SK-N-SH treated with all-trans-retinoic acid at 6 μM for 48 hours (cell line): ENCODE measurements around the gene GRIK4.

Source experiments
- ATAC-seq: fragments of 200-7000 bp; cut with Tn5 transposase; 3 replicates; pipeline ENCODE4 v1.9.1; 2020; ENCODE audit warnings: mild to moderate bottlenecking, moderate library complexity
- ARNTL ChIP-seq: fragments of 450-650 bp; formaldehyde crosslinking; IDR thresholded peaks from 2 replicates; pipeline ENCODE4 v1.5.0; 2020; ENCODE audit warnings: low read depth, mild to moderate bottlenecking, moderate library complexity, borderline replicate concordance
- BACH2 ChIP-seq: fragments of 250-450 bp; sonication (Bioruptor Pico); IDR thresholded peaks from 2 replicates; pipeline ENCODE4 v1.9.0; 2021; ENCODE audit warnings: mild to moderate bottlenecking, borderline replicate concordance
- CSDC2 ChIP-seq: fragments of 250-450 bp; sonication (Bioruptor Pico); IDR thresholded peaks from 2 replicates; pipeline ENCODE4 v1.5.0; 2020; ENCODE audit warnings: mild to moderate bottlenecking, moderate library complexity
- CSRNP3 ChIP-seq: fragments of 250-450 bp; sonication (Bioruptor Pico); IDR thresholded peaks from 2 replicates; pipeline ENCODE4 v1.5.1; 2021; ENCODE audit warnings: mild to moderate bottlenecking, moderate library complexity
- ESRRG ChIP-seq: fragments of 250-450 bp; sonication (Bioruptor Pico); IDR thresholded peaks from 2 replicates; pipeline ENCODE4 v1.6.1; 2021; ENCODE audit warnings: mild to moderate bottlenecking
- ISL1 ChIP-seq: fragments of 250-450 bp; sonication (Bioruptor Pico); IDR thresholded peaks from 2 replicates; pipeline ENCODE4 v2.1.2; 2022; ENCODE audit warnings: mild to moderate bottlenecking, moderate library complexity
- POU6F1 ChIP-seq: fragments of 250-450 bp; sonication (Bioruptor Pico); IDR thresholded peaks from 2 replicates; pipeline ENCODE4 v1.8.0; 2021; ENCODE audit warnings: low read depth, mild to moderate bottlenecking, moderate library complexity, borderline replicate concordance
- PPARA ChIP-seq: fragments of 250-450 bp; sonication (Bioruptor Pico); IDR thresholded peaks from 2 replicates; pipeline ENCODE4 v1.5.0; 2020; ENCODE audit warnings: mild to moderate bottlenecking, borderline replicate concordance
- RARB ChIP-seq: fragments of 250-450 bp; sonication (Bioruptor Pico); IDR thresholded peaks from 2 replicates; pipeline ENCODE4 v1.8.0; 2021; ENCODE audit warnings: mild to moderate bottlenecking, moderate library complexity
- SNAI2 ChIP-seq: fragments of 250-450 bp; sonication (Bioruptor Pico); IDR thresholded peaks from 2 replicates; pipeline ENCODE4 v1.5.0; 2020; ENCODE audit warnings: mild to moderate bottlenecking, moderate library complexity
- TCF4 ChIP-seq: fragments of 250-450 bp; sonication (Bioruptor Pico); IDR thresholded peaks from 2 replicates; pipeline ENCODE4 v1.8.0; 2021; ENCODE audit warnings: mild to moderate bottlenecking, moderate library complexity, borderline replicate concordance
- ZC3H10 ChIP-seq: fragments of 250-450 bp; sonication (Bioruptor Pico); IDR thresholded peaks from 2 replicates; pipeline ENCODE4 v1.5.1; 2021; ENCODE audit warnings: mild to moderate bottlenecking, moderate library complexity
- ZFP3 ChIP-seq: fragments of 250-450 bp; sonication (Bioruptor Pico); IDR thresholded peaks from 2 replicates; pipeline ENCODE4 v1.5.0; 2020; ENCODE audit warnings: mild to moderate bottlenecking, moderate library complexity
- ZNF565 ChIP-seq: fragments of 450-650 bp; formaldehyde crosslinking; conservative IDR thresholded peaks from 2 replicates; pipeline ENCODE4 v1.5.0; 2020; ENCODE audit warnings: low read depth, mild to moderate bottlenecking, moderate library complexity
- ZNF70 ChIP-seq: fragments of 450-650 bp; formaldehyde crosslinking; IDR thresholded peaks from 2 replicates; pipeline ENCODE4 v1.5.0; 2020; ENCODE audit warnings: mild to moderate bottlenecking, moderate library complexity
- ZNF8 ChIP-seq: fragments of 450-650 bp; formaldehyde crosslinking; IDR thresholded peaks from 2 replicates; pipeline ENCODE4 v1.5.0; 2020; ENCODE audit warnings: mild to moderate bottlenecking, moderate library complexity
- TF ChIP-seq, protein P1 (sequence below): fragments of 250-450 bp; sonication (Bioruptor Pico); IDR thresholded peaks from 2 replicates; pipeline ENCODE4 v1.8.0; 2020; ENCODE audit warnings: mild to moderate bottlenecking, moderate library complexity, borderline replicate concordance
- TF ChIP-seq, protein P2 (sequence below): fragments of 250-450 bp; sonication (Bioruptor Pico); IDR thresholded peaks from 2 replicates; pipeline ENCODE4 v1.5.0; 2020; ENCODE audit warnings: mild to moderate bottlenecking, moderate library complexity
- TF ChIP-seq, protein P3 (sequence below): fragments of 250-450 bp; sonication (Bioruptor Pico); IDR thresholded peaks from 2 replicates; pipeline ENCODE4 v1.5.1; 2020; ENCODE audit warnings: low read depth, mild to moderate bottlenecking, moderate library complexity

Gene GRIK4

DNA sequence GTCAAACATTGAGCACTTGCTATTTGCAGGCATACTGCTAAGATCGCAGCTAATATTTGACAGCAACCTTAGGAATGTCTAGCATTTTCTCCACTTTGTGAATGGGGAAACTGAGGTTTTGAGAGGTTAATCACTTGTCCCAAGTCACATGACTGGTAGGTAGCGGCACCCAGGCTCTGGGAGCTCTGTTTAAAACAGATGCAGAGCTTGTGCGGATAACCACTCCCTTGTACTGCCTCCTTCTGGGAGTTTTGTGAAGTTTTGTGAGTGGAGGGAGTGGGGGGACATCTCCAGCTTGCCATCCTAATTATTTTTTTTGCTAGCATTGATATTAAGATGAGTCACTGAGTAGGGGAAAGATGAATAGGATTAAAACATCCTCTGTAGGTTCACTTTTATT is 134.7 kb downstream of the GRIK4 start:
- no peak for ATAC-seq
- TF ChIP-seq RARB (no peak), POU6F1 (CRISPR knock-in tag) (no peak), TCF4 (CRISPR knock-in tag) (no peak), ISL1 (CRISPR knock-in tag) (no peak), ZNF565 (CRISPR knock-in tag) (no peak), ARNTL (no peak), ZFP3 (no peak), ESRRG (no peak), ZC3H10 (no peak), BACH2 (CRISPR knock-in tag) (no peak), PPARA (CRISPR knock-in tag) (no peak), CSDC2 (CRISPR knock-in tag) (no peak)
- TF ChIP-seq, protein P1, sequence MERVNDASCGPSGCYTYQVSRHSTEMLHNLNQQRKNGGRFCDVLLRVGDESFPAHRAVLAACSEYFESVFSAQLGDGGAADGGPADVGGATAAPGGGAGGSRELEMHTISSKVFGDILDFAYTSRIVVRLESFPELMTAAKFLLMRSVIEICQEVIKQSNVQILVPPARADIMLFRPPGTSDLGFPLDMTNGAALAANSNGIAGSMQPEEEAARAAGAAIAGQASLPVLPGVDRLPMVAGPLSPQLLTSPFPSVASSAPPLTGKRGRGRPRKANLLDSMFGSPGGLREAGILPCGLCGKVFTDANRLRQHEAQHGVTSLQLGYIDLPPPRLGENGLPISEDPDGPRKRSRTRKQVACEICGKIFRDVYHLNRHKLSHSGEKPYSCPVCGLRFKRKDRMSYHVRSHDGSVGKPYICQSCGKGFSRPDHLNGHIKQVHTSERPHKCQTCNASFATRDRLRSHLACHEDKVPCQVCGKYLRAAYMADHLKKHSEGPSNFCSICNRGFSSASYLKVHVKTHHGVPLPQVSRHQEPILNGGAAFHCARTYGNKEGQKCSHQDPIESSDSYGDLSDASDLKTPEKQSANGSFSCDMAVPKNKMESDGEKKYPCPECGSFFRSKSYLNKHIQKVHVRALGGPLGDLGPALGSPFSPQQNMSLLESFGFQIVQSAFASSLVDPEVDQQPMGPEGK (CRISPR knock-in tag): no peak
- TF ChIP-seq, protein P2, sequence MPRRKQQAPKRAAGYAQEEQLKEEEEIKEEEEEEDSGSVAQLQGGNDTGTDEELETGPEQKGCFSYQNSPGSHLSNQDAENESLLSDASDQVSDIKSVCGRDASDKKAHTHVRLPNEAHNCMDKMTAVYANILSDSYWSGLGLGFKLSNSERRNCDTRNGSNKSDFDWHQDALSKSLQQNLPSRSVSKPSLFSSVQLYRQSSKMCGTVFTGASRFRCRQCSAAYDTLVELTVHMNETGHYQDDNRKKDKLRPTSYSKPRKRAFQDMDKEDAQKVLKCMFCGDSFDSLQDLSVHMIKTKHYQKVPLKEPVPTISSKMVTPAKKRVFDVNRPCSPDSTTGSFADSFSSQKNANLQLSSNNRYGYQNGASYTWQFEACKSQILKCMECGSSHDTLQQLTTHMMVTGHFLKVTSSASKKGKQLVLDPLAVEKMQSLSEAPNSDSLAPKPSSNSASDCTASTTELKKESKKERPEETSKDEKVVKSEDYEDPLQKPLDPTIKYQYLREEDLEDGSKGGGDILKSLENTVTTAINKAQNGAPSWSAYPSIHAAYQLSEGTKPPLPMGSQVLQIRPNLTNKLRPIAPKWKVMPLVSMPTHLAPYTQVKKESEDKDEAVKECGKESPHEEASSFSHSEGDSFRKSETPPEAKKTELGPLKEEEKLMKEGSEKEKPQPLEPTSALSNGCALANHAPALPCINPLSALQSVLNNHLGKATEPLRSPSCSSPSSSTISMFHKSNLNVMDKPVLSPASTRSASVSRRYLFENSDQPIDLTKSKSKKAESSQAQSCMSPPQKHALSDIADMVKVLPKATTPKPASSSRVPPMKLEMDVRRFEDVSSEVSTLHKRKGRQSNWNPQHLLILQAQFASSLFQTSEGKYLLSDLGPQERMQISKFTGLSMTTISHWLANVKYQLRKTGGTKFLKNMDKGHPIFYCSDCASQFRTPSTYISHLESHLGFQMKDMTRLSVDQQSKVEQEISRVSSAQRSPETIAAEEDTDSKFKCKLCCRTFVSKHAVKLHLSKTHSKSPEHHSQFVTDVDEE (CRISPR knock-in tag): no peak
- TF ChIP-seq, protein P3, sequence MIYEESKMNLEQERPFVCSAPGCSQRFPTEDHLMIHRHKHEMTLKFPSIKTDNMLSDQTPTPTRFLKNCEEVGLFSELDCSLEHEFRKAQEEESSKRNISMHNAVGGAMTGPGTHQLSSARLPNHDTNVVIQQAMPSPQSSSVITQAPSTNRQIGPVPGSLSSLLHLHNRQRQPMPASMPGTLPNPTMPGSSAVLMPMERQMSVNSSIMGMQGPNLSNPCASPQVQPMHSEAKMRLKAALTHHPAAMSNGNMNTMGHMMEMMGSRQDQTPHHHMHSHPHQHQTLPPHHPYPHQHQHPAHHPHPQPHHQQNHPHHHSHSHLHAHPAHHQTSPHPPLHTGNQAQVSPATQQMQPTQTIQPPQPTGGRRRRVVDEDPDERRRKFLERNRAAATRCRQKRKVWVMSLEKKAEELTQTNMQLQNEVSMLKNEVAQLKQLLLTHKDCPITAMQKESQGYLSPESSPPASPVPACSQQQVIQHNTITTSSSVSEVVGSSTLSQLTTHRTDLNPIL (CRISPR knock-in tag): no peak

DNA sequence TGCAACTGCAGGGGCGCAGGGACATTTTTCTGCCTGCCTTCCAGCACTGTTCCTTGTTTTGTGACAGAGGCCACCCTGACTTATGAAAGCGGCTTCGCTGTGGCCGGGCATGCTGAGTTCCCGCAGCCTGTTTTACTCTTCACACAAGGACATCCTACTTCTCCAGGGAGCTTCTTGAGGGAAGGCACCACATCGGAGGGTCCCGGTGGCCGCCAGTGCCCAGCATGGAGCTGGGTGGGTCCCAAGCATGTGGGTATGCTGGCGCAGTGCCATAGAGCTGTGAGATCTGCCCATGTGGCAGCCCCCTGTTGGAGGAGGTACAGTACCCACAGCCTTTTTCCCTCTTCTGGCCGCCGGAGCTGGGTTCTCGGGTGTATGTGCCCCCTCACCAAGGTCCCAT is 136.1 kb downstream of the GRIK4 start:
- ATAC-seq: no peak
- TF ChIP-seq, protein P1 (CRISPR knock-in tag): no peak
- TF ChIP-seq ZFP3 (no peak), ZNF565 (CRISPR knock-in tag) (no peak), ARNTL (no peak)

GRCh38 chr11:120648771-120649170 is 137.2 kb downstream of the GRIK4 start:
- ATAC-seq: no peak
- TF ChIP-seq ZNF70 (no peak), ZNF8 (CRISPR knock-in tag) (no peak), TCF4 (CRISPR knock-in tag) (no peak), BACH2 (CRISPR knock-in tag) (no peak), ESRRG (no peak), ZC3H10 (no peak), CSDC2 (CRISPR knock-in tag) (no peak), ZFP3 (no peak), SNAI2 (CRISPR knock-in tag) (no peak), ISL1 (CRISPR knock-in tag) (no peak), ZNF565 (CRISPR knock-in tag) (no peak), CSRNP3 (no peak)
- TF ChIP-seq, protein P3 (CRISPR knock-in tag): no peak
- TF ChIP-seq, protein P1 (CRISPR knock-in tag): no peak
- TF ChIP-seq, protein P2 (CRISPR knock-in tag): no peak
